Activated gamma-delta T cell treated with anti-CD3 and anti-CD28 coated beads, Interleukin-2, amount 50 U/mL, for 16 hours (primary cell): ENCODE results near the gene ANAPC10.
"Not testable (repeated sequence)": the region's sequence is repeated elsewhere in the genome, so short reads cannot be mapped to it uniquely, and the experiment has no call there.

ENCODE experiments used
- DNase-seq: peaks from one replicate; pipeline ENCODE4 v3.0.0-alpha.2; 2020; ENCODE audit warnings: low read depth

ANAPC10 gene

DNA sequence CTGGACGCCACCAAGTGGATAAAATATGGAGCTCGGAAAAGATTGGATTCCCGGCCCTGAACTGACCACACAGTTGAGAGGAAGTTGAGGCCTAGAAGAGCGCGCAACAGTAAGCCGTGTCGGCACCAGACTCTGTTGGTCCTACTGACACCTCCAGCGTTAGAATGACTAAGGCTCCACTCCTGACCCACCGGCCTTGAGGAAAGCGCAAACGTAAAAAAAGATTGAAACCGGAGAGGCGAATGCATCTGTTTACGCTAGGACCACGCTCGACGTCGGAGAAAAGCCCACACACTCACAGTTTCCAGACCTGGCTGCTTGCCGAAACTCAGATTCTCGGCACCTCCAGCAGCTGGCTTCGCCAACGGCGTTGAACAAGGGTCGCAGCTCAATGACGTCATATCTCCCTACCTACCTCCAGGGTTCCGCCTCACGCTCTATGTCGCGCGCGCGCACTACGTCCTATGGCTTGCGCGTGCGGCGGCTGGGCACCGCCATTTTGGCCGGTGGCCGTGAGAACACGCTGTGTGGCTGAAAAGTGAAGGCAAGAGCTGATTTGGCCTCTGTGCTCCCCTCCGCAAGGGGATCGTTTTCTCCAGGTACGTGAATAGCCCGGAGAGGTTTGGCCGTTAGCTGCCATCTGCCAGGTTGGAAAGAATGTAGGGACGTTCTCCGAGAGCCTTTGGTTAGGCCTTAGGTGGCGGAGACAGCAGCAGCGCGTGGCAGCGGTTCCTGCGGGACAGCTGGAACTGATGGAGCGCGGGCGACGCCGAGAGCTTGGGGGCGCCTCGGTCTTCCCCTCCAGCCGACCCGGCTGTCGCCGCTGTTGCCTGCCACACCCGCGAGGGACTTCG is at the start of gene ANAPC10, which contains the start of gene ABCE1:
Gene ANAPC10, minus strand, starts transcription at position 376 of the 854 bp plus-strand sequence. CDS start 2,097 bp downstream, outside the sequence.
Gene ABCE1, plus strand, starts transcription at position 491 of the 854 bp plus-strand sequence. CDS start 6,102 bp downstream, outside the sequence.
- DNase-seq = peak; percentile 94

DNA sequence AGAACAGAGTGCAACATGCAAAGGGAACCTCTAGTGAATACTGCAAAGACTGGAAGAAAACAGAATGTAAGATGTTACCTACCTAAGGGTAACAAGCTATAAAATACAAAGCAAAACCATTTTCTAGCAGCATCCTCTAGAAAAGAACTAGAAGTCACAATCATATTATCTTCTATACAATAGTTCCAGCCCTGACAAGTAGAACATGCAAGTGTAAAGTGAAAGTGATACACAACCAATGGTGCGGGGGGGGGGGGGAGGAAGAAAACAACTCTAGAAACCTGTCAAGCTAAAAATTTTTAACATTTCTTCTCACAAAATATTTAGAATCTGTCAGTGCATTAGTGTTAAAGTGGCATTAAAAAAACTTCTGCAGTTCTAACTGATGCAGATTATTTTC is 38.2 kb upstream of the ANAPC10 start:
- not testable (repeated sequence) for DNase-seq

DNA sequence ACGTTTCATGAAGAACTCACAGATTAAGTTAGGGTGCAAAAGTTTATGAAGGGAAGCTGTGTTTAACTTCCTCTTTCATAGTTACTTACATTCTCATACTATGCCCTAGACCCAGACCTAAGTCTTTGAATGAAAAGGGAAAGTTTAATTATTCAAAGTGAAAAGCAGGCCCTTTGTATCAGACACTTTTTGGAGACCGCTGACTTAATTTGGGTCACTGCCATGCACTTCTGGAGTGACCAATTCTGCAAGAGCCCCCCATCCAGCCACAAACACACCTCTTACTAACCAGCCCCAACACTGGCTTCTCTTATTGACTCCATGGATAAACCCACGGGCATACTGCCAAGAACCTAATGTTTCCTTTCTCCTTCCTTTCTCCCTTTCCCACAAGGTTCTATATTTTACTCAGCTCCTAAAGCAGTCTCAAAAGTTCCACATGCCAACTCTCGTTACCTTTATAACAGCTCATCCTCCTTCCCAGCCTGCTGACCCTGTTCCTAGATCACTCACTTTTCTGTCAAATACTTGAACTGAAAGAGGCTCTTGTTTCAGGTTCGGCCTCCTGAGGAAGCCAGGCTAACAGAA is 34.6 kb upstream of the ANAPC10 start:
- no peak for DNase-seq

GRCh38 chr4:145131848-145132247 is 33.9 kb upstream of the ANAPC10 start:
- no peak for DNase-seq

DNA sequence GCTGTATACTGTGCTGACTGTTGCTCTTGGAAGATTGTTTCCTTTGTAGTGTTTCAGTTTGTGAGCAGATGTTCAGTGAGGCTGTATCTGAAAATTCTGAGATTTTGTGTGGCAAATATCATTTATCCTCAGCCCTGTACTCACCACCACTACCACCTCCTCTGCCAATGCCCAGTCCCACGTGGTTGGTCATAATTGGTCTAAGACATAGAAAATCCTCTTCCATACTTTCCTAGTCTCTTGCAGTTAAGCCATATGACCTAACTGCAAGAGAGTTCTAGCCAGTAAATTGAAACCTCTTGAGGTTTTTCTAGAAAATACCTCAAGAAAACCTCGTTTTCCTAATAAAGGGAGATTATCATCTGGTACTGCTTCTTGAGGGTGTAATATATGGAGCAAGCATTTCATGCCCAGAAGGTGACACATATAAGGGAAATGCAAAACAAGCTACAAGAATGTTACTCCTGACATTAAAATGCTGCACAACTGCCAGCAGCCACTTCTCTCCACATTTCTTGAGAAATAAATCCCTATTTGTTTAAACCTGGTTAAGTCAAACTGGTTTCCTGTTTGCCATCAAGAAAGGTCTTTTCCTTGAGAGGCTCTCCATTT is 32.9 kb upstream of the ANAPC10 start:
- no peak for DNase-seq

DNA sequence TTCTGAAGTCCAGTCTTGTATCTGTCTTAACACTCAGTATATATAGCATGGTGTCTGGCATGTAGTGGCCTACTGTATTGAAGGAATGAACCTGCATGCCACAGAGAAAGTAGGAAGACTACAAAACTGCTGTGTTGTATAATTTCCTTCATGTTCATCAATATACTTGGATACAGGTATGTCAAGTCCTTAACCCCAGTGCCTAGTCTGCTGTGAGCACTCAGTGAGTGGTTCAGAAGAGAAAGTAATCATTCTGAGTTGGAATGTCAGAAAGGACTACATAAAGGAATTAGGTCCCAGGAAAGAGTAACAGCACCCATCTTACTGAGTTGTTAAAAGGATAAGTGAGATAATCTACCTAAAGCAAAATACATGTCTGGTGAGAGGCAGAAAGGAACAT is 32.1 kb upstream of the ANAPC10 start:
- no peak for DNase-seq

GRCh38 chr4:145125396-145125795 is 27.4 kb upstream of the ANAPC10 start:
- DNase-seq = no peak

GRCh38 chr4:145108128-145108527 is 10.1 kb upstream of the ANAPC10 start:
- no peak for DNase-seq

- DNase-seq = no peak
Measured at GRCh38 chr4:145107126-145107525, 9.1 kb upstream of the ANAPC10 start.

GRCh38 chr4:145103496-145103895 is 5.5 kb upstream of the ANAPC10 start:
- DNase-seq = no peak

GRCh38 chr4:145102619-145103018 is 4.6 kb upstream of the ANAPC10 start:
- no peak for DNase-seq

GRCh38 chr4:145101091-145101490 is 3.1 kb upstream of the ANAPC10 start:
- no peak for DNase-seq

- DNase-seq = no peak
Measured at GRCh38 chr4:145099653-145100052, 1.7 kb upstream of the ANAPC10 start.

DNA sequence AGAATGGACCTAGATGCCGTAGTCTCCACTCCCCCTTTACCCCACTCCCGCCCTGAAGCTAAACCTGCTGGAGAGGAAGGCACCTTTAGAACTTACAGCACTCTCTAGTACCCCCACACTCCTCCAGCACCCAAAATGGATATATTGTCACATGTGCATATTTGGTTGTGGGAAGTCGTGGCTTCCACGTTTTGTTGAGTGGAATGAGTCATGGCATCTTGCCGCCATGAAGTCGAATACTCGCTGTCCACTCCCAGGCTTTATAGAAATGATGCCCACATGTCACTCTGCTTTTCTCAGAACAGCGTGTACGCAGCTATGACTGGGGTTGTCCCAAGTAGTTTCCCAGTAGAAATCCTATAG is 660 bp upstream of the ANAPC10 start:
- peak; percentile 12 for DNase-seq

GRCh38 chr4:145097331-145097820 is 620 bp downstream of the ANAPC10 start:
- DNase-seq = no peak

DNA sequence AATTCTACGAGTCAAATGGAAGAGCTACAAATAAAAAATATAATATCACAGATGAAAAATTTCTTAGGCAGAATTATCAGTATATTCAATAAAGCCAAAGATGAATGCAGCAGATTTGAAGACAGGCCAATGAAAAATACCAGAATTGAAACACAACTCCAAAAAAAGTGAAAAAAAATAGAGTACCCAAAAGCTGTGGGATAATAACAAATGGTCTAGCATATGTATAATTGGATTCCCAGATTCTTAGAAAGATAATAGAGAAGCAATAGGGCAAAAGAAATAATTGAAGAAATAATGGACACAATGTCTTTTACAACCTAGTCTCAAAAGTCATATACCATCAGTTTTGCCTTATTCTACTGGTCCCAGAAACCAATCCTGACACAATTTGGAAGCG is 4.4 kb downstream of the ANAPC10 start:
- DNase-seq = no peak

DNA sequence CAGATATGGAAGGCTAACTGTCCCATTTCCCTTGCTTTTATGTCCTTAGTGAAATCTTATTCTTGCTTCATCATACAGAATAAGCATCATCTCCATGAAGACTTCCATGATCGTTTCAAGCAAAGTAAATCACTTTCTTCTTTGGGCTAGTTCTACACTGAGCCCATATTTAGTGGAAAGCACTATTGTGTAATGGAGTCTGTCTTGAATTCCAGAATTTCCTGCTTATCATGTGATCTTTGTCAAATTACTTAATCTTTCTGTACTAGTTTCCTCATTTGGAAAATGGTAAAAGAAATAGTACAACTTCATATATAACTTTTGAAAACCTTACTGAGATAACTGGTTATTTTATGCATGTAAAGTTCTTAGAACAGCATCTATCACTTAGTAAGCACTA is 7.6 kb downstream of the ANAPC10 start:
- no peak for DNase-seq

DNA sequence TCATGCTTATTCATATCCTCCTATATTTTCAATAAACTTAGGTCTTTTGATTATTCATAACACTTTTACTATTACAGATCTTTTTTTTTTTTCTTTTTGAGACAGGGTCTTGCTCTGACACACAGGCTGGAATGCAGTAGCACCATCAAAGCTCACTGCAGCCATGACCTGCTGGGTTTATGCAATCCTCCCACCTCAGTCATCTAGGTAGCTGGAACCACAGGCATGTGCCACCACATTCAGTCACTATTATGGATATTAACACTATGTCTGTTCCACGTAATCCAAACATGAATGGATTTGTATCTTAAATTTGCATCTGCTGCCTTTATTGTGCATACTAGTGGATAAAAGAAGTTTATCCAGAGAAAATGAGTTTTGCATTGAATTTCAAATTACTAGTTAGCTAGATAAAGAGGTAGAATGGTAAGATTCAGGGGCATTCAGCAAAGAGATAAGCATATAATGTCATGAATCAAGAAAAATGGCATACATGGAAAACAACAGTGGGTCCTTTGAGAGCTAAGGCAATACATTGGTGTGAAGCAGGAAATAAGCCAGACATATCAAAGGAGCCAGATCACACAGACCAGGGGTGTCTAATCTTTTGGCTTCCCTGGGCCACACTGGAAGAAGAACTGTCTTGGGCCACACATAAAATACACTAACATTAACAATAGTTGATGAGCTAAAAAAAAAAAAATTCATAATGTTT is 13.9 kb downstream of the ANAPC10 start:
- DNase-seq = no peak

- no peak for DNase-seq
Measured at GRCh38 chr4:145081756-145082155, 16.2 kb downstream of the ANAPC10 start.

GRCh38 chr4:145076469-145076855 is 21.5 kb downstream of the ANAPC10 start:
- no peak for DNase-seq

- DNase-seq = no peak
Measured at GRCh38 chr4:145075742-145076468, 22.1 kb downstream of the ANAPC10 start.

- DNase-seq = no peak
Measured at GRCh38 chr4:145071560-145071959, 26.4 kb downstream of the ANAPC10 start.
